H1 (cell line): Measurements from ENCODE around the gene SLC25A21. TPM values are rescaled to one million over a fixed set of nuclear protein-coding genes. Genes with fewer than 3 reads are reported as not detected.

Experiments used
- CTCF ChIA-PET: fragments of 300-600 bp; sonication (Branson Sonifier 250); formaldehyde crosslinking; loops from one replicate; lab custom pipeline; 2021; ENCODE audit not compliant: partially characterized antibody; lab: Charles Lee
- POLR2A ChIA-PET: fragments of 300-600 bp; sonication (Branson Sonifier 250); formaldehyde crosslinking; loops from one replicate; lab custom pipeline; 2021; ENCODE audit warnings: inconsistent platforms; ENCODE audit not compliant: partially characterized antibody; lab: Charles Lee
- DNase-seq, 2 experiments: peaks; one replicate each; pipeline versions ENCODE4 v3.0.0 to v3.0.0-alpha.2; 2010 to 2022; ENCODE audit warnings: low spot score in 2 of 2, low read depth in 1 of 2, mixed read lengths in 1 of 2
- FAIRE-seq: peaks from 2 replicates; lab custom pipeline; 2011; peaks lifted over from hg19 to GRCh38; lab: Jason Lieb, UNC
- H2AFZ ChIP-seq: 2 replicates; pipeline ENCODE4 v1.8.1; 2012; ENCODE audit warnings: low read length, inconsistent platforms
- H2AK5ac ChIP-seq: 2 replicates; pipeline ENCODE4 v1.6.1; 2013; ENCODE audit warnings: low read depth, low read length
- H2BK120ac ChIP-seq: replicated peaks from 2 replicates; pipeline ENCODE3; 2013; ENCODE audit warnings: low read depth, low read length, inconsistent platforms
- H2BK12ac ChIP-seq: 2 replicates; pipeline ENCODE4 v1.6.1; 2013; ENCODE audit warnings: low read depth, low read length
- H2BK15ac ChIP-seq: 2 replicates; pipeline ENCODE4 v1.6.1; 2013; ENCODE audit warnings: low read length
- H2BK20ac ChIP-seq: 2 replicates; pipeline ENCODE4 v1.6.1; 2013; ENCODE audit warnings: low read length
- H2BK5ac ChIP-seq: 2 replicates; pipeline ENCODE4 v1.6.1; 2013; ENCODE audit warnings: low read depth, low read length
- H3K14ac ChIP-seq: 2 replicates; pipeline ENCODE4 v1.6.1; 2013; ENCODE audit warnings: inconsistent platforms; ENCODE audit not compliant: insufficient read length
- H3K18ac ChIP-seq: 2 replicates; pipeline ENCODE4 v1.6.1; 2013; ENCODE audit warnings: low read length; ENCODE audit errors: extremely low read depth
- H3K23ac ChIP-seq: 2 replicates; pipeline ENCODE4 v1.6.1; 2013; ENCODE audit warnings: inconsistent platforms; ENCODE audit not compliant: insufficient read length
- H3K23me2 ChIP-seq: 2 replicates; pipeline ENCODE4 v1.6.1; 2013; ENCODE audit warnings: low read depth, low read length
- H3K27ac ChIP-seq: 2 replicates; pipeline ENCODE4 v1.6.1; 2011; ENCODE audit warnings: low read depth, low read length, inconsistent platforms
- H3K27me3 ChIP-seq, 4 experiments: replicated peaks in 1 of 4; 1 replicate in 1 of 4; 2 replicates in 3 of 4; pipeline versions ENCODE4 v1.6.1 to v1.8.1; 2011 to 2013; ENCODE audit warnings: low read length in 3 of 4, mild to moderate bottlenecking in 3 of 4, inconsistent platforms in 2 of 4, mixed read lengths in 2 of 4, moderate library complexity in 1 of 4; ENCODE audit not compliant: control insufficient read depth in 3 of 4, insufficient read depth in 3 of 4; ENCODE audit errors: extremely low read depth in 1 of 4
- H3K36me3 ChIP-seq, 4 experiments: 2 replicates each; pipeline versions ENCODE4 v1.6.1 to v1.8.1; 2011 to 2013; ENCODE audit warnings: mild to moderate bottlenecking in 4 of 4, low read length in 3 of 4, moderate library complexity in 2 of 4, control low read depth in 1 of 4, inconsistent platforms in 1 of 4; ENCODE audit not compliant: insufficient read depth in 4 of 4, control insufficient read depth in 2 of 4
- H3K4ac ChIP-seq: replicated peaks from 2 replicates; pipeline ENCODE3; 2013; ENCODE audit warnings: low read length, low read depth, mixed read lengths, inconsistent platforms; ENCODE audit not compliant: insufficient read length
- H3K4me1 ChIP-seq, 4 experiments: replicated peaks in 1 of 4; 1 replicate in 1 of 4; 2 replicates in 3 of 4; pipeline versions ENCODE4 v1.6.1 to v1.8.1; 2011 to 2013; ENCODE audit warnings: low read length in 3 of 4, inconsistent platforms in 2 of 4, mixed read lengths in 1 of 4; ENCODE audit not compliant: insufficient read depth in 4 of 4, control insufficient read depth in 3 of 4
- H3K4me2 ChIP-seq, 2 experiments: 2 replicates each; pipeline versions ENCODE4 v1.6.1 to v1.8.1; 2011 to 2013; ENCODE audit warnings: low read depth in 2 of 2, low read length in 2 of 2, control low read depth in 1 of 2, inconsistent platforms in 1 of 2, mild to moderate bottlenecking in 1 of 2; ENCODE audit not compliant: insufficient read depth in 1 of 2
- H3K4me3 ChIP-seq, 4 experiments: fragments of 200-600, 300-600 bp in 1 of 4; sonication (generic), shearing (Covaris generic), sonication (Bioruptor Twin) in 1 of 4; 2 replicates each; pipeline versions ENCODE4 v1.5.1 to v1.8.1; 2011 to 2016; ENCODE audit warnings: low read length in 4 of 4, low read depth in 3 of 4, control low read depth in 2 of 4, inconsistent platforms in 2 of 4, mild to moderate bottlenecking in 2 of 4, mixed read lengths in 1 of 4, moderate library complexity in 1 of 4; ENCODE audit not compliant: insufficient read depth in 2 of 4; ENCODE audit errors: extremely low read depth in 1 of 4
- H3K56ac ChIP-seq: replicated peaks from 2 replicates; pipeline ENCODE3; 2013; ENCODE audit warnings: low read depth, mild to moderate bottlenecking, mixed read lengths, low read length, inconsistent platforms; ENCODE audit not compliant: insufficient read length
- H3K79me1 ChIP-seq: 2 replicates; pipeline ENCODE4 v1.6.1; 2013; ENCODE audit warnings: low read depth, low read length, control low read depth
- H3K79me2 ChIP-seq, 2 experiments: 2 replicates each; pipeline versions ENCODE4 v1.6.1 to v1.8.1; 2012 to 2013; ENCODE audit warnings: low read length in 2 of 2, mild to moderate bottlenecking in 2 of 2, inconsistent platforms in 1 of 2; ENCODE audit not compliant: insufficient read depth in 2 of 2, control insufficient read depth in 1 of 2
- H3K9ac ChIP-seq, 4 experiments: replicated peaks in 1 of 4; 1 replicate in 1 of 4; 2 replicates in 3 of 4; pipeline versions ENCODE4 v1.6.1 to v1.8.1; 2011 to 2013; ENCODE audit warnings: low read depth in 3 of 4, low read length in 3 of 4, control low read depth in 2 of 4, mild to moderate bottlenecking in 2 of 4, moderate library complexity in 2 of 4, inconsistent platforms in 1 of 4; ENCODE audit errors: extremely low read depth in 1 of 4
- H3K9me3 ChIP-seq, 2 experiments: 2 replicates each; pipeline versions ENCODE4 v1.6.1 to v1.8.1; 2012 to 2013; ENCODE audit warnings: mild to moderate bottlenecking in 2 of 2, moderate library complexity in 2 of 2, control low read depth in 1 of 2, inconsistent platforms in 1 of 2, low read depth in 1 of 2, low read length in 1 of 2, mixed read lengths in 1 of 2; ENCODE audit not compliant: insufficient read depth in 2 of 2
- H4K20me1 ChIP-seq, 2 experiments: replicated peaks in 1 of 2; 2 replicates each; pipeline versions ENCODE3 to v1.8.1; 2011 to 2013; ENCODE audit warnings: inconsistent platforms in 2 of 2, low read length in 2 of 2, mild to moderate bottlenecking in 1 of 2; ENCODE audit not compliant: insufficient read depth in 2 of 2, control insufficient read depth in 1 of 2
- H4K5ac ChIP-seq: 2 replicates; pipeline ENCODE4 v1.6.1; 2013; ENCODE audit warnings: low read length, low read depth, mixed read lengths, inconsistent platforms; ENCODE audit not compliant: insufficient read length
- H4K8ac ChIP-seq: 2 replicates; pipeline ENCODE4 v1.8.0; 2013; ENCODE audit warnings: mild to moderate bottlenecking, moderate library complexity, low read length, inconsistent platforms; ENCODE audit not compliant: insufficient read depth; ENCODE audit errors: extremely low read depth
- H4K91ac ChIP-seq: replicated peaks from 2 replicates; pipeline ENCODE3; 2013; ENCODE audit warnings: low read length, mixed read lengths, inconsistent platforms; ENCODE audit not compliant: insufficient read length
- ASH2L ChIP-seq: fragments of 200-600, 300-600 bp; sonication (generic); IDR thresholded peaks from one replicate; pipeline ENCODE4 v1.7.1; 2017; ENCODE audit warnings: low read length
- KDM4A ChIP-seq: IDR thresholded peaks from one replicate; pipeline ENCODE4 v1.7.1; 2012; ENCODE audit warnings: low read depth, mild to moderate bottlenecking, moderate library complexity, low read length, inconsistent platforms; ENCODE audit not compliant: severe bottlenecking
- SIX5 ChIP-seq: IDR thresholded peaks from 2 replicates; pipeline ENCODE4 v1.6.1; 2011; ENCODE audit warnings: mild to moderate bottlenecking, low read depth, low read length
- WGBS, 2 experiments: shearing (Covaris generic) in 1 of 2; methylation state at CpG; one replicate each; pipeline versions ENCODE4 v1.1.6 to v1.1.7; 2013 to 2015; ENCODE audit warnings: low lambda C conversion rate in 2 of 2, mixed read lengths in 2 of 2, inconsistent platforms in 1 of 2, low coverage in 1 of 2, missing lambda C conversion rate in 1 of 2; ENCODE audit not compliant: insufficient replicate concordance in 2 of 2, insufficient coverage in 1 of 2, insufficient read length in 1 of 2; ENCODE audit errors: extremely low coverage in 1 of 2, missing lambda C conversion rate in 1 of 2; 5-methylcytosine and 5-hydroxymethylcytosine counted together
- polyA plus RNA-seq, 7 experiments: library from polyadenylated mRNA; depleted of rRNA in 3 of 7; stranded (reverse) in 5 of 7; unstranded in 2 of 7; fragments of >200 nt in 5 of 7; fragments of 200-250 nt in 2 of 7; gene quantifications; 1 replicate in 5 of 7; 2 replicates in 1 of 7; 4 replicates in 1 of 7; pipeline versions ENCODE4 v1.2.1 to v1.2.3, GENCODE V29; 2011 to 2013; ENCODE audit warnings: missing spikeins in 2 of 7, mixed read lengths in 2 of 7
- total RNA-seq: library from RNA; stranded (reverse); fragmentation: NEBNext Ultra II Directional; extraction: Animal tissue kit (Norgen Biotek cat#: 25700); gene quantifications from 2 replicates; pipeline ENCODE4 v1.2.1, GENCODE V29; 2021

SLC25A21 gene
- total and polyA plus RNA-seq, 2 of the 8 experiments (the other 6 are each of a cell fraction or from before 2014, with no cell fraction given) = 6.9 to 15.7 TPM

GRCh38 chr14:36662258-36662542 lies 510.2 kb downstream of the SLC25A21 start:
- H3K4ac ChIP-seq = no peak overlapping the region
- ChIA-PET CTCF (interaction anchor here (1.5 to 9.9 kb wide), 3 partner anchors 14 to 280 kb away, joined by 5 to 132 read pairs (median 92); no protein-coding TSS in a partner anchor), POLR2A (interaction anchor here (0.6 to 2.0 kb wide), 3 partner anchors 78 to 140 kb away, joined by 3 to 4 read pairs (median 3); no protein-coding TSS in a partner anchor)
- H3K79me1 ChIP-seq = no peaks in the 10 kb centered on the region
- peak overlapping the region; percentile 67 to 75 for H3K4me2 ChIP-seq
- no peak for FAIRE-seq
- no peak overlapping the region for H3K18ac ChIP-seq
- H4K5ac ChIP-seq = no peak overlapping the region
- H2AK5ac ChIP-seq = no peak overlapping the region
- peaks cover 29 to 55% of the 10 kb centered on the region in 2 experiments for H4K20me1 ChIP-seq
- no peaks in the 10 kb centered on the region for H3K79me2 ChIP-seq
- peak overlapping the region; percentile 84; the same call in 1 of the 2 replicates for H2BK12ac ChIP-seq
- H2BK5ac ChIP-seq = no peak overlapping the region
- H3K27me3 ChIP-seq = peaks cover 92 to 99% (median 94%) of the 10 kb centered on the region in 4 experiments
- no peak overlapping the region for H4K8ac ChIP-seq
- no peak overlapping the region for H2BK120ac ChIP-seq
- no peak overlapping the region for H2BK15ac ChIP-seq
- H3K4me3 ChIP-seq = peak overlapping the region; percentile 21 to 62 (median 32); a peak in 6 of 8 replicates
- no peaks in the 10 kb centered on the region for H3K9me3 ChIP-seq
- DNase-seq = no peak
- peak; percentile 50 for TF ChIP-seq KDM4A
- no peak for TF ChIP-seq SIX5
- TF ChIP-seq ASH2L = peak; percentile 57
- no peak overlapping the region for H4K91ac ChIP-seq
- H2AFZ ChIP-seq = no peak overlapping the region
- H2BK20ac ChIP-seq = no peak overlapping the region; the same call in 1 of the 2 replicates
- H3K27ac ChIP-seq = no peak overlapping the region
- no peak overlapping the region for H3K23ac ChIP-seq
- H3K14ac ChIP-seq = no peak overlapping the region
- H3K56ac ChIP-seq = no peak overlapping the region
- peaks cover 0 to 3% (median 0%) of the 10 kb centered on the region in 4 experiments; a peak in 1 of 8 replicates for H3K36me3 ChIP-seq
- WGBS, 2 experiments = 1% methylated on average over 11 of the region's 11 CpGs; no CpG with 5 or more reads in 1 of the 2 experiments
- peaks cover 11% of the 10 kb centered on the region; the same call in 1 of the 2 replicates for H3K23me2 ChIP-seq
- no peak overlapping the region for H3K9ac ChIP-seq
- H3K4me1 ChIP-seq = peaks cover 4 to 32% (median 22%) of the 10 kb centered on the region in 4 experiments
